CD8-positive, alpha-beta memory T cell (primary cell): Measurements from ENCODE around the gene SPINK14. TPM values are rescaled to one million over a fixed set of nuclear protein-coding genes. Genes with fewer than 3 reads are reported as not detected.
A peak's percentile ranks its signal among the peaks of the same experiment; 100 is the strongest.

ENCODE experiments used
- CTCF ChIA-PET: fragments of 350-600 bp; sonication (Branson Sonifier 250); formaldehyde crosslinking; loops from one replicate; lab custom pipeline; 2021; ENCODE audit warnings: antibody characterized with exemption; lab: Charles Lee
- POLR2A ChIA-PET: fragments of 350-600 bp; sonication (Branson Sonifier 250); formaldehyde crosslinking; loops from one replicate; lab custom pipeline; 2021; ENCODE audit warnings: antibody characterized with exemption; lab: Charles Lee
- DNase-seq, 5 donors: peaks; one replicate each; pipeline versions ENCODE4 v3.0.0 to v3.0.0-alpha.2; 2020 to 2022; ENCODE audit warnings: mixed read lengths in 1 of 5
- H3K27ac ChIP-seq: one replicate; pipeline ENCODE4 v1.7.0; 2013; ENCODE audit warnings: low read depth, mild to moderate bottlenecking, low read length, moderate library complexity
- H3K27me3 ChIP-seq: 2 replicates; pipeline ENCODE4 v1.7.0; 2013; ENCODE audit warnings: low read length, mild to moderate bottlenecking; ENCODE audit not compliant: insufficient read depth, poor library complexity, severe bottlenecking
- H3K36me3 ChIP-seq: 2 replicates; pipeline ENCODE4 v1.7.0; 2013; ENCODE audit warnings: mild to moderate bottlenecking, low read length, moderate library complexity; ENCODE audit not compliant: insufficient read depth
- H3K4me1 ChIP-seq: 2 replicates; pipeline ENCODE4 v1.7.0; 2013; ENCODE audit warnings: mild to moderate bottlenecking, low read length, moderate library complexity; ENCODE audit not compliant: insufficient read depth
- H3K4me3 ChIP-seq: 2 replicates; pipeline ENCODE4 v1.7.0; 2013; ENCODE audit warnings: mild to moderate bottlenecking, low read length
- H3K9me3 ChIP-seq: 2 replicates; pipeline ENCODE4 v1.7.0; 2013; ENCODE audit warnings: mild to moderate bottlenecking, low read length
- H3K27ac Mint-ChIP-seq, 8 donors: one replicate each; pipeline ENCODE4 v1.8.0; 2020 to 2021; ENCODE audit warnings: mixed read lengths in 8 of 8, mild to moderate bottlenecking in 6 of 8, inconsistent platforms in 3 of 8, moderate library complexity in 3 of 8
- H3K27me3 Mint-ChIP-seq, 2 donors: one replicate each; pipeline ENCODE4 v1.8.0; 2020 to 2021; ENCODE audit warnings: mixed read lengths in 2 of 2, mild to moderate bottlenecking in 1 of 2, moderate library complexity in 1 of 2
- H3K36me3 Mint-ChIP-seq, 3 donors: one replicate each; pipeline ENCODE4 v1.8.0; 2020 to 2021; ENCODE audit warnings: mixed read lengths in 3 of 3, inconsistent platforms in 1 of 3, mild to moderate bottlenecking in 1 of 3
- H3K4me1 Mint-ChIP-seq, 3 donors: one replicate each; pipeline ENCODE4 v1.8.0; 2020 to 2021; ENCODE audit warnings: mixed read lengths in 3 of 3, inconsistent platforms in 1 of 3, mild to moderate bottlenecking in 1 of 3
- H3K4me3 Mint-ChIP-seq, 7 donors: one replicate each; pipeline ENCODE4 v1.8.0; 2020 to 2021; ENCODE audit warnings: mixed read lengths in 7 of 7, mild to moderate bottlenecking in 6 of 7, moderate library complexity in 4 of 7, inconsistent platforms in 2 of 7
- H3K9me3 Mint-ChIP-seq, 5 donors: one replicate each; pipeline ENCODE4 v1.8.0; 2020 to 2022; ENCODE audit warnings: mixed read lengths in 5 of 5, mild to moderate bottlenecking in 3 of 5, moderate library complexity in 2 of 5, inconsistent platforms in 1 of 5
- polyA plus RNA-seq: library from polyadenylated mRNA; unstranded; fragments of 300-500 nt; fragmentation: Illumina TruSeq; gene quantifications from one replicate; pipeline ENCODE4 v1.2.3, GENCODE V29; 2021
- total RNA-seq, 2 experiments: library from RNA; stranded (reverse); gene quantifications; one replicate each; pipeline ENCODE4 v1.2.3, GENCODE V29; 2021

Gene SPINK14
- total and polyA plus RNA-seq, 3 experiments from 2014 or later, result not detected

GRCh38 chr5:148176480-148176879, 8.1 kb downstream of the SPINK14 start:
- POLR2A ChIA-PET, result no interaction called here
- Mint-ChIP-seq H3K27ac (no peak overlapping the region), H3K36me3 (no peaks in the 10 kb centered on the region), H3K27me3 (peaks cover 5 to 11% of the 10 kb centered on the region in 2 donors), H3K4me3 (no peak overlapping the region), H3K9me3 (no peaks in the 10 kb centered on the region), H3K4me1 (no peaks in the 10 kb centered on the region)
- H3K27ac ChIP-seq, result no peak overlapping the region
- H3K4me1 ChIP-seq, result no peaks in the 10 kb centered on the region
- H3K9me3 ChIP-seq, result no peaks in the 10 kb centered on the region
- no peaks in the 10 kb centered on the region for H3K27me3 ChIP-seq
- no peak for DNase-seq
- CTCF ChIA-PET, result interaction anchor here (0.7 kb wide), 1 partner anchor 554 kb away, joined by 3 read pairs; no protein-coding TSS in a partner anchor
- H3K4me3 ChIP-seq, result no peak overlapping the region
- H3K36me3 ChIP-seq, result no peaks in the 10 kb centered on the region

- Histone ChIP-seq H3K4me3 (no peak overlapping the region), H3K4me1 (no peaks in the 10 kb centered on the region), H3K9me3 (no peaks in the 10 kb centered on the region), H3K36me3 (no peaks in the 10 kb centered on the region), H3K27me3 (no peaks in the 10 kb centered on the region), H3K27ac (no peak overlapping the region)
- ChIA-PET CTCF (no interaction called here), POLR2A (no interaction called here)
- Mint-ChIP-seq H3K4me1 (no peaks in the 10 kb centered on the region), H3K36me3 (no peaks in the 10 kb centered on the region), H3K27ac (peak overlapping the region in 1 of 8 donors; percentile 5), H3K27me3 (peaks cover 5 to 8% of the 10 kb centered on the region in 2 donors), H3K9me3 (no peaks in the 10 kb centered on the region), H3K4me3 (no peak overlapping the region)
- DNase-seq, result no peak
Observed at GRCh38 chr5:148177207-148177606, 8.9 kb downstream of the SPINK14 start.

- Histone ChIP-seq H3K4me3 (no peak overlapping the region), H3K27me3 (no peaks in the 10 kb centered on the region), H3K9me3 (no peaks in the 10 kb centered on the region), H3K36me3 (no peaks in the 10 kb centered on the region), H3K27ac (no peak overlapping the region), H3K4me1 (no peaks in the 10 kb centered on the region)
- Mint-ChIP-seq H3K9me3 (no peaks in the 10 kb centered on the region), H3K36me3 (no peaks in the 10 kb centered on the region), H3K27me3 (peaks cover 5 to 11% of the 10 kb centered on the region in 2 donors), H3K4me1 (no peaks in the 10 kb centered on the region), H3K4me3 (no peak overlapping the region), H3K27ac (no peak overlapping the region)
- peak in 2 of 5 donors; percentile 3 to 27 for DNase-seq
- ChIA-PET CTCF (interaction anchor here (0.9 to 2.8 kb wide), 5 partner anchors 14 to 553 kb away, joined by 3 to 12 read pairs (median 3); no protein-coding TSS in a partner anchor), POLR2A (no interaction called here)
Observed at GRCh38 chr5:148179234-148179824, 11.0 kb downstream of the SPINK14 start.

DNA sequence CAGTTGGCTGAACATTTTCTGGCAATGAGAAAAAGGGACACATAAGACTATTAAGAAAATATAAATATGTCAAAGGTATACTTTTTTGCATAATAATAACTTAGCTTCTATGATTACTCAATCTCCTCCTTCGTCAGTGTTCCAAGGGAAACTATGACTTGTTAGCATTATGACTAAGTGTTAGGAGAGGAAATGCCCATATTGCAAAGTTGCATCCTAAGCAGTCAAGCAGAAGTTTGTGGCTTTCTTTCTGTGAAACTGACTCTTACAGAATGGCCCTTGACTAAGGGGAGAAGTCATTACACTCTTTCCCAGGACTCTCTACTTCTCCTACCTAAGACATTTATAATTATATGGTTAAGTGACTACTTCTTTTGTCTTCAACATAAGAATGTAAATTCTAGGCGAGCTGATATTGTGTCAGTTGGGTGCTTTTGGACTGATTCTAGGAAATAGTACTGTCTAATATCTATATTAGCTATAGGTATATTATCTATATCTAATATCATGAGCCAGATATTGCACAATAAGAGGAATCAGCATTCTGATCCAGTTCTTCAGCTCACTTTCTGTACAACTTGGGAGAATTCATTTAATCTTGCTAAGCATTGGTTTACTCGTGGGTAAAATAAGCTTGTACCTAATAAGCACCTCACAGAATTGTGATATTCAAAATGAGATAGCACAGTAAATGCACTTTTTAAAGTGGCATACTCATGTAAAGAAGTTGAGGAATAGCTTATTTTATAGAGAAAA, 18.1 kb downstream of the SPINK14 start:
- no peak overlapping the region for H3K27ac Mint-ChIP-seq
- CTCF ChIA-PET, result no interaction called here

GRCh38 chr5:148191010-148191409, 22.7 kb downstream of the SPINK14 start:
- Mint-ChIP-seq H3K27ac (no peak overlapping the region), H3K36me3 (no peaks in the 10 kb centered on the region), H3K27me3 (peaks cover 0 to 2% of the 10 kb centered on the region in 2 donors), H3K9me3 (no peaks in the 10 kb centered on the region), H3K4me3 (no peak overlapping the region), H3K4me1 (no peaks in the 10 kb centered on the region)
- no peak overlapping the region for H3K27ac ChIP-seq
- no peaks in the 10 kb centered on the region for H3K4me1 ChIP-seq
- no peak overlapping the region for H3K4me3 ChIP-seq
- DNase-seq, result no peak
- no peaks in the 10 kb centered on the region for H3K9me3 ChIP-seq
- CTCF ChIA-PET, result no interaction called here
- H3K27me3 ChIP-seq, result no peaks in the 10 kb centered on the region
- POLR2A ChIA-PET, result no interaction called here
- H3K36me3 ChIP-seq, result no peaks in the 10 kb centered on the region

More for the DNA sequence above, 18.1 kb downstream of the SPINK14 start:
- Histone ChIP-seq H3K9me3 (no peaks in the 10 kb centered on the region), H3K36me3 (no peaks in the 10 kb centered on the region), H3K27me3 (no peaks in the 10 kb centered on the region), H3K4me1 (no peaks in the 10 kb centered on the region), H3K27ac (no peak overlapping the region), H3K4me3 (no peak overlapping the region)
- Mint-ChIP-seq H3K9me3 (no peaks in the 10 kb centered on the region), H3K4me1 (no peaks in the 10 kb centered on the region), H3K36me3 (no peaks in the 10 kb centered on the region), H3K27me3 (peaks cover 2 to 3% of the 10 kb centered on the region in 2 donors), H3K4me3 (no peak overlapping the region)
- POLR2A ChIA-PET, result no interaction called here
- no peak for DNase-seq

GRCh38 chr5:148193202-148193601, 24.9 kb downstream of the SPINK14 start:
- Mint-ChIP-seq H3K27ac (no peak overlapping the region), H3K4me3 (no peak overlapping the region), H3K36me3 (no peaks in the 10 kb centered on the region), H3K27me3 (peaks cover 0 to 2% of the 10 kb centered on the region in 2 donors), H3K4me1 (no peaks in the 10 kb centered on the region), H3K9me3 (no peaks in the 10 kb centered on the region)
- H3K4me1 ChIP-seq, result no peaks in the 10 kb centered on the region
- no peaks in the 10 kb centered on the region for H3K9me3 ChIP-seq
- H3K4me3 ChIP-seq, result no peak overlapping the region
- POLR2A ChIA-PET, result no interaction called here
- CTCF ChIA-PET, result no interaction called here
- DNase-seq, result no peak
- H3K27ac ChIP-seq, result no peak overlapping the region
- no peaks in the 10 kb centered on the region for H3K27me3 ChIP-seq
- H3K36me3 ChIP-seq, result no peaks in the 10 kb centered on the region

DNA sequence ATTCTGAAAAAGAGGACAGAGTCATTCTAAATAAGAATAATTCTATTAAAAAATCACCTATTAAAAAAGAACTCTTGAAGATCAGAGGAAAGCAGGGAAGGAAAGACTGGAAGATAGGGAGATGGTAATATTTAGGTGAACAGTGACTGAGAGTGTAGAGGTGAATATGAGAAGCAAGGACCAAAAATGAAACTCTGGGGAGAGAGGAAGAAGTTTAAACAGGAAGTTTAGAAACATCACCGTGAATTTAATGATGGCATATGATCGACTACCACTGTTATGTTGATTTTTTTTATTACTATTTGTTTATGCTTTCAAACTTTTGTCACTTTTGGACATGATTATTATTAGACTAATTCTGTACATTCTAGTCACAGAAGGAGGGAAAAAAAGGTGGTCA, 32.8 kb downstream of the SPINK14 start:
- H3K36me3 Mint-ChIP-seq, result no peaks in the 10 kb centered on the region
- CTCF ChIA-PET, result no interaction called here
- no peak for DNase-seq
- H3K27me3 ChIP-seq, result no peaks in the 10 kb centered on the region
- H3K27ac ChIP-seq, result no peak overlapping the region
- H3K9me3 Mint-ChIP-seq, result no peaks in the 10 kb centered on the region
- H3K36me3 ChIP-seq, result no peaks in the 10 kb centered on the region
- H3K9me3 ChIP-seq, result no peaks in the 10 kb centered on the region
- no peaks in the 10 kb centered on the region for H3K4me1 ChIP-seq
- no peaks in the 10 kb centered on the region for H3K4me1 Mint-ChIP-seq
- no peak overlapping the region for H3K4me3 ChIP-seq
- peaks cover 2 to 6% of the 10 kb centered on the region in 2 donors for H3K27me3 Mint-ChIP-seq
- no peak overlapping the region for H3K4me3 Mint-ChIP-seq
- POLR2A ChIA-PET, result no interaction called here
- H3K27ac Mint-ChIP-seq, result no peak overlapping the region

DNA sequence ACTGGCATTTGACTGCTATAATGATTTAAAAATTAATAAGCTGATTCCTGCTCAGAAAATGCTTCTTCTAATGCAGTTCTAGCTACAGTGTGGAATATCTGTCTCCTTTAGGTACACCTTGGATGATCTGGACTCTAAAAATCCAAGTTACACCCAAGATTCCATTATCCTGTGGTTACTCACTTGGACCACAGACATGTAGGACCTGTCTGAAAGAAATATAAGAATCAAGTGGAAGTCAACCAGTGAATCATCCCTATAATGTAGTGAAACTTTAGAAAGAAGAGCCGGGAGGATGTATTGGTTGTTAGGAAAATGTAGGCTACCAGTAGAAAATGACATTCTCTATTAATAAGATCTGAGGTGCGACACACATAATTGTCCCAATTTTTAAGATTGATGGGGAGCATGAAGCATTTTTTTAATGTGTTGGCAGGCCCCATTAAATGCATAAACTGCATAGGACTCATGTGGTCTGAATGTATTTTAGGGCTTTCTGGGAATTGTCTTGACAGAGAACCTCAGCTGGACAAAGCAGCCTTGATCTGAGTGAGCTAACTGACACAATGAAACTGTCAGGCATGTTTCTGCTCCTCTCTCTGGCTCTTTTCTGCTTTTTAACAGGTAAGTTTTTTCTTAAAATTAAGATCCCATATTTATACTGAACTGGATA, 34.3 kb downstream of the SPINK14 start, which contains the start of gene SPINK6:
TSS of gene SPINK6 (plus strand) at position 512 of the 673 bp plus-strand sequence. CDS start at position 567, 55 bp downstream.
- Mint-ChIP-seq H3K27ac (no peak within 1 kb of the TSS), H3K9me3 (no peaks in the 10 kb centered on the region), H3K36me3 (no peaks in the 10 kb centered on the region), H3K4me3 (no peak within 1 kb of the TSS), H3K27me3 (peaks cover 2 to 10% of the 10 kb centered on the region in 2 donors), H3K4me1 (no peaks in the 10 kb centered on the region)
- Histone ChIP-seq H3K27me3 (no peaks in the 10 kb centered on the region), H3K9me3 (no peaks in the 10 kb centered on the region), H3K4me1 (no peaks in the 10 kb centered on the region), H3K36me3 (no peaks in the 10 kb centered on the region), H3K4me3 (no peak within 1 kb of the TSS), H3K27ac (no peak within 1 kb of the TSS)
- DNase-seq, result no peak
- POLR2A ChIA-PET, result no interaction called here
- CTCF ChIA-PET, result no interaction called here
